Activated CD4-positive, CD25-positive, alpha-beta regulatory T cell treated with anti-CD3 and anti-CD28 coated beads, Interleukin-2, amount 50 U/mL, for 16 hours (primary cell): ENCODE measurements around the gene TH.
"Not testable (repeated sequence)": the region's sequence is repeated elsewhere in the genome, so short reads cannot be mapped to it uniquely, and the experiment has no call there.

ENCODE experiments used
- DNase-seq: peaks from one replicate; pipeline ENCODE4 v3.0.0-alpha.2; 2020; ENCODE audit warnings: low read depth, low spot score

Gene TH

GRCh38 chr11:2195756-2196088 is 24.1 kb upstream of the TH start:
- no peak for DNase-seq

- no peak for DNase-seq
Measured at GRCh38 chr11:2194877-2195755, 23.5 kb upstream of the TH start.

GRCh38 chr11:2193888-2194595 is 22.4 kb upstream of the TH start:
- not testable (repeated sequence) for DNase-seq

- no peak for DNase-seq
Measured at GRCh38 chr11:2193099-2193887, 21.7 kb upstream of the TH start.

- no peak for DNase-seq
Measured at GRCh38 chr11:2192435-2192834, 20.8 kb upstream of the TH start.

- no peak for DNase-seq
Measured at GRCh38 chr11:2191883-2192282, 20.3 kb upstream of the TH start.

- no peak for DNase-seq
Measured at GRCh38 chr11:2190657-2191471, 19.2 kb upstream of the TH start.

GRCh38 chr11:2189938-2190656 is 18.5 kb upstream of the TH start:
- no peak for DNase-seq

- DNase-seq, result no peak
Measured at GRCh38 chr11:2188745-2189144, 17.1 kb upstream of the TH start.

GRCh38 chr11:2187280-2187707 is 15.7 kb upstream of the TH start:
- DNase-seq, result no peak

GRCh38 chr11:2186669-2187279 is 15.2 kb upstream of the TH start:
- no peak for DNase-seq

- DNase-seq, result no peak
Measured at GRCh38 chr11:2185324-2186085, 13.9 kb upstream of the TH start.

GRCh38 chr11:2182692-2183474 is 11.3 kb upstream of the TH start:
- DNase-seq, result no peak

- no peak for DNase-seq
Measured at GRCh38 chr11:2182075-2182474, 10.5 kb upstream of the TH start.

- DNase-seq, result no peak
Measured at GRCh38 chr11:2180789-2181370, 9.3 kb upstream of the TH start.

- DNase-seq, result no peak
Measured at GRCh38 chr11:2180347-2180746, 8.7 kb upstream of the TH start.

- DNase-seq, result no peak
Measured at GRCh38 chr11:2179516-2179915, 7.9 kb upstream of the TH start.

GRCh38 chr11:2178906-2179494 is 7.4 kb upstream of the TH start:
- no peak for DNase-seq
